SH-SY5Y (cell line): ENCODE results near the gene TOM1L2.

Experiments used
- GATA2 ChIP-seq: IDR thresholded peaks from 2 replicates; pipeline ENCODE4 v1.6.1; 2011; ENCODE audit warnings: mild to moderate bottlenecking, low read depth, low read length
- GATA3 ChIP-seq: IDR thresholded peaks from 2 replicates; pipeline ENCODE4 v1.6.1; 2011; ENCODE audit warnings: low read depth, mild to moderate bottlenecking, low read length, moderate library complexity

DNA sequence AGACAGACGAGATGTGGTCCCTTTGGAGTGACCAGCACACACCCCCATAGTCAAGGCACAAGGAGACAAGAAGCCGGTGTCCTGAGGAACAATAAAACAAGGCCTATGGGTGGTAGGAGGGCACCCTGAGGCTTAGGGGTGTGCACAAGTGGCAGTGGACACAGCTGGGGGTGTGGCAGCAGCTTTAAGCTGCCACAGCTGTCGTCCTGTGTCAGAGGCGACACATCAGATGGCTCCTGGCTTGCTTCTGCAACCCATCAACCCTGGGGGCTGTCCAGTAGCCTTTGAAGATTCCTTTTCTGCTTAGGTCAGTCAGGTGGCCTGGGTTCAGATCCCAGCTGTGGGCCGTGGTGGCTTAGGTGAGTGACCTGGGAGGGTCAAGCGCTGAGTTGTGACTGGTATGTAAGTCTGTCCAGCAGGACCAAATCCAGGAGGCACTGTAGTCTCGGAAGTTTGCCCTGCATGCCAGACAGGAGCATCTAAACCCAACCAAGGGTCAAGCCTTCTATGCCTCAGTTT lies 16.3 kb upstream of the TOM1L2 start:
- no peak for TF ChIP-seq GATA2
- TF ChIP-seq GATA3, result no peak
